HG02588 (cell line): Measurements from ENCODE around the gene SELENOK.

ENCODE experiments used
- ATAC-seq: cut with Tn5 transposase; IDR thresholded peaks from one replicate; pipeline ENCODE4 v1.9.1; 2021; ENCODE audit warnings: mild to moderate bottlenecking, moderate library complexity; ENCODE audit not compliant: unreplicated experiment

SELENOK gene

DNA sequence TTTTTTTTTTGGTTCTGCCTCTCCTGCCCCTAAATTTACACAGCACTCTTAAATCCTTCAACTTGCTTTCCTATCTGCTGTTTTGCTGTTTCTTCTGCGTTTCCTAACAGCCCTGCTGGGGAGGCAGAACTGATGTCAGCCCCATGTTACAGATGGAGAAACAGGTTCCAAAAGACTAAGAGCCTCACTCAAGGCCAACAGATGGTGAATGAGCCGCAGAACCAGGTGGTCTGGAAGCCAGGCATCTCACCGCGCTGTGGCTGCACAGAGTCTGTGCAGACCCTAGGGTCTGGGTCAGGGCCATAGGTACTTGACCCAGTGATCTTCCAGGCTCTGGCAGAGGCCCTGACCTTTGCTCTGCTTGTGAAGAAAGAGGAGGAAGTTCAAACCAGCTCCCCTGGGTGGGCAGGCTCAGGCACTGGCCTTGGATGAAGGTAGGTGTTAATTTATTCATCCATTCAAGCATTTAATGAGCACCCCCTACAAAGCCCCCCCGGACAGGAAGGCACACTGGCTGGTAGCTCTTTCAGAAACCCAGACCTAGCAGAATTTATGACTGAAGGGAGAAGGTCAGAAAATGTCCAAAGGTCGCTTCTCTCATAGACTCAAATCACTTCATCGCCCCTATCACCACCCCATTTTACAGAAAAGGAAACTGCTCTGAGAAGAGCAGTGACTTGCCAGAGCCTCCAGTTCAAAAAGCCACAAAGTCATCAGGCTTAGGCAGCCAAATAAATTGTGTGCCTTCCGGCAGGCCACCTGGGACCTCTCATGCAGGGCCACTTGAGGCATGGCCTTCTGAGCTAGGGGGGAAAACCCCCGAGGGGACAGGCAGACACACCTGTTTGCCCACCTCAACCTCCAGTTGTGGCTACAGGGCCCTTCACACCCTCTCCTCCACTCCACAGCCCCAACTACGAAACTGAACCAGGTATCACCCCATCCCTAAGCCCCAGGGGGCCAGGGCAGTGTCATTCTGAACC lies 48.2 kb downstream of the SELENOK start:
- ATAC-seq, result peak; percentile 40

- no peak for ATAC-seq
Observed at GRCh38 chr3:53842436-53843194, 49.0 kb downstream of the SELENOK start.

DNA sequence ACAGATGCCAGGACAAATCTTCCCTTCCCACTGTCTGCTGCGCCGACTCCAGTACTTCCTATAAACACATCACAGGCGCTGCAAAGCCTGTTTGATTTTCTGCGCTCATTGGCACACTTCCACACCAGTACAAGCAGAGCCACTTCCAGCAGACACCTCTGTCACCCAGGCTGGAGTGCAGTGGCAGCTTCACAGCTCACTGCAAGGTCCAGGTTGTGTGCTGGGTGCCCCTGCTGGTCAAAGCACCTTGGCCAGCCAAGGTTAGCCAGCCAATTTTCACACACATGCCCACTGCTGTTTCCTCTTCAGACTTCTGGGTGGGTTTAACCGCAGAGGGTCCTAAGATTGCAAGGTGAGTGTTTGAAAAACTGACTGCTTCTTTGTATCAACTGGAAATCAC lies 50.4 kb downstream of the SELENOK start:
- no peak for ATAC-seq

- ATAC-seq, result no peak
Observed at GRCh38 chr3:53837331-53837730, 54.3 kb downstream of the SELENOK start.

DNA sequence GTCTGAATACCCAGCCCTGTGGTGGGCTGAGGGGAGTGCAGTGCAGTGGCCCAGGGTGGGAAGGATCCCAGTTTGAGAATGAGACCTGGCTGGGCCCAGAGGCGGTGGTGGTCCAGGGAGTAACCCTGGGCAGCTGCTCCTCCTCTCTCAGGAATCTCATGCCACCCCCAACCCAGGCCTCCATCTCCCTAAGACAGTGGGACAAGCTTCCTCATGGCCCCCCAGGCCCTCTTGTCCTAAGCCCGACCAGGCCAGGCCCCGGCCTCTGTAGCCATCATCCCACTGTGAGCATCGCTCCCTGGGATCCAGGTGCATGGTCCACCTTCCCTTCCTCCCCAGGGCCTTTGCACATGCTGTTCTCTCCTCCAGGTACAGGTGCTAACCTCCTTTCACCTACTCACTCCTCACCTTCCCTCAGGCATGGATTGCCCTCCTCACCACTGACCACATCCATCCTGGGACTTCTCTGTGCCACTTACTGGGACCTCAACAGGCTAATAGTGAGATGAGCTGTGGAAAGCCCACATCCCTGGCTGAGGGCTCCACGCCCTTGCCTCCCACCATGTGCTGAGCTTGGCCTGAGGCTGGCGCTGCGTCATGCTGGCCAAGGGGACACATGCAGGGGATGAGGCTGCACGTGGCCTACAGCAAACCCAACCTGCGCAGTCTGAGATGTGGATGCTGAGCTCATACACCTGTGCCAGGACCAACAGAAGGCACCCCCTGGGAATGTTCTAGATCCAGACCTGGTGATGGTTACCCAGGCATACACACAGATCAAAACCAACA lies 55.4 kb downstream of the SELENOK start:
- no peak for ATAC-seq

DNA sequence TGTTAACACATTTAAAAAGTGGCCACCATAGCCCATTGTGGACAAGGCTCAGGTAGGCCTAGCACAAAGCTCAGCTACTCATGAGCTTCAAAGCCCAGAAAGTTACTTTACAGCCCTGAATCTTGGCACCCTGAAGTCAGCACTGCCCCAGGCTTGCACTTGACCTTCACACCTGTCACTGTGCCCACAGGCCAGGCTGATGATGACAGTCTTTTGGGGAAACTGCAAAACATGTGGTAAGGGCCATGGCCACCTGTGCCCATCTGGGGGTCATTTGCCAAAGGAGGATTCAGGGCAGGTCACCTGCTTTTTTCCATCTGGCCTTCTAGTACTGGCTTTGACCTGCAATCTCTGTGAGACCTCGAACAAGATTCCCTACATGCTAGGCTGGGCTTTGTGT lies 56.4 kb downstream of the SELENOK start:
- no peak for ATAC-seq

- ATAC-seq, result no peak
Observed at GRCh38 chr3:53834429-53835095, 57.1 kb downstream of the SELENOK start.
